RWPE2 (cell line): ENCODE measurements around the gene STK11.

Experiments
- ATAC-seq: fragments of 200-7000 bp; cut with Tn5 transposase; 3 replicates; pipeline ENCODE4 v1.9.1; 2021; ENCODE audit warnings: low read depth
- DNase-seq: peaks from one replicate; pipeline ENCODE4 v3.0.0-alpha.2; 2020; ENCODE audit warnings: low spot score
- H3K27ac ChIP-seq: fragments of 450-650 bp; 2 replicates; pipeline ENCODE4 v1.5.1; 2017; ENCODE audit warnings: mild to moderate bottlenecking; ENCODE audit not compliant: poor library complexity, severe bottlenecking
- H3K27me3 ChIP-seq: fragments of 250-450 bp; sonication (Bioruptor Pico); 2 replicates; pipeline ENCODE4 v1.5.1; 2021; ENCODE audit warnings: mild to moderate bottlenecking, moderate library complexity; ENCODE audit not compliant: insufficient read depth, poor library complexity, severe bottlenecking
- H3K36me3 ChIP-seq: fragments of 250-450 bp; sonication (Bioruptor Pico); 2 replicates; pipeline ENCODE4 v1.5.1; 2020; ENCODE audit warnings: low read depth, mild to moderate bottlenecking, moderate library complexity
- H3K4me1 ChIP-seq: fragments of 250-450 bp; sonication (Bioruptor Pico); 2 replicates; pipeline ENCODE4 v1.5.1; 2021; ENCODE audit warnings: mild to moderate bottlenecking, moderate library complexity; ENCODE audit not compliant: insufficient read depth, poor library complexity, severe bottlenecking
- H3K4me3 ChIP-seq: fragments of 250-450 bp; sonication (Bioruptor Pico); 2 replicates; pipeline ENCODE4 v1.5.1; 2021; ENCODE audit warnings: mild to moderate bottlenecking, moderate library complexity; ENCODE audit not compliant: severe bottlenecking
- H3K9me3 ChIP-seq: fragments of 250-450 bp; sonication (Bioruptor Pico); 2 replicates; pipeline ENCODE4 v1.5.1; 2021; ENCODE audit warnings: mild to moderate bottlenecking, moderate library complexity; ENCODE audit not compliant: severe bottlenecking
- TF ChIP-seq, protein P1 (sequence below): fragments of 450-650 bp; IDR thresholded peaks from one replicate; pipeline ENCODE4 v1.5.1; 2017; ENCODE audit warnings: mild to moderate bottlenecking, moderate library complexity; ENCODE audit not compliant: poor library complexity, severe bottlenecking

Gene STK11

DNA sequence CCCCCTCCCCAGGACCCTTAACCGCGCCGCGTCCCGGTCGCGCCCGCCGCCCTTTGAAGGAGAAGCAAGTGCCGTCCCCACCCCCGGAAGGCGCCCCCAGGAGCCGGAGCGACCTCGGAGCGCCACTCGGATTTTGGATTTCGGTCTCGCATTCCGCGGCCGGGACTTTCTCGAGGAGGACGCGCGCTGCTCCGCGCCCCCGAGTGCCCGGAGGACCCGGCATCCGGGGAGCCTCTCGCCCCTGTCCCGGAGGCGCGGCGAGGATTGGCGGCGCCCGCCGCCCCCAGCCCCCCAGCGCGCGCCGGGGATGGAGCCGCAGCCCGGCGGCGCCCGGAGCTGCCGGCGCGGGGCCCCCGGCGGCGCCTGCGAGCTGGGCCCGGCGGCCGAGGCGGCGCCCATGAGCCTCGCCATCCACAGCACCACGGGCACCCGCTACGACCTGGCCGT is 44.4 kb downstream of the STK11 start:
- no peak for DNase-seq
- no peak for ATAC-seq
- Histone ChIP-seq H3K4me1 (peaks cover 17% of the 10 kb centered on the region), H3K36me3 (peaks cover 40% of the 10 kb centered on the region), H3K4me3 (peak overlapping the region; percentile 58), H3K27me3 (no peaks in the 10 kb centered on the region), H3K9me3 (no peaks in the 10 kb centered on the region), H3K27ac (peak overlapping the region; percentile 97)
- TF ChIP-seq, protein P1, sequence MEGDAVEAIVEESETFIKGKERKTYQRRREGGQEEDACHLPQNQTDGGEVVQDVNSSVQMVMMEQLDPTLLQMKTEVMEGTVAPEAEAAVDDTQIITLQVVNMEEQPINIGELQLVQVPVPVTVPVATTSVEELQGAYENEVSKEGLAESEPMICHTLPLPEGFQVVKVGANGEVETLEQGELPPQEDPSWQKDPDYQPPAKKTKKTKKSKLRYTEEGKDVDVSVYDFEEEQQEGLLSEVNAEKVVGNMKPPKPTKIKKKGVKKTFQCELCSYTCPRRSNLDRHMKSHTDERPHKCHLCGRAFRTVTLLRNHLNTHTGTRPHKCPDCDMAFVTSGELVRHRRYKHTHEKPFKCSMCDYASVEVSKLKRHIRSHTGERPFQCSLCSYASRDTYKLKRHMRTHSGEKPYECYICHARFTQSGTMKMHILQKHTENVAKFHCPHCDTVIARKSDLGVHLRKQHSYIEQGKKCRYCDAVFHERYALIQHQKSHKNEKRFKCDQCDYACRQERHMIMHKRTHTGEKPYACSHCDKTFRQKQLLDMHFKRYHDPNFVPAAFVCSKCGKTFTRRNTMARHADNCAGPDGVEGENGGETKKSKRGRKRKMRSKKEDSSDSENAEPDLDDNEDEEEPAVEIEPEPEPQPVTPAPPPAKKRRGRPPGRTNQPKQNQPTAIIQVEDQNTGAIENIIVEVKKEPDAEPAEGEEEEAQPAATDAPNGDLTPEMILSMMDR: no peak

DNA sequence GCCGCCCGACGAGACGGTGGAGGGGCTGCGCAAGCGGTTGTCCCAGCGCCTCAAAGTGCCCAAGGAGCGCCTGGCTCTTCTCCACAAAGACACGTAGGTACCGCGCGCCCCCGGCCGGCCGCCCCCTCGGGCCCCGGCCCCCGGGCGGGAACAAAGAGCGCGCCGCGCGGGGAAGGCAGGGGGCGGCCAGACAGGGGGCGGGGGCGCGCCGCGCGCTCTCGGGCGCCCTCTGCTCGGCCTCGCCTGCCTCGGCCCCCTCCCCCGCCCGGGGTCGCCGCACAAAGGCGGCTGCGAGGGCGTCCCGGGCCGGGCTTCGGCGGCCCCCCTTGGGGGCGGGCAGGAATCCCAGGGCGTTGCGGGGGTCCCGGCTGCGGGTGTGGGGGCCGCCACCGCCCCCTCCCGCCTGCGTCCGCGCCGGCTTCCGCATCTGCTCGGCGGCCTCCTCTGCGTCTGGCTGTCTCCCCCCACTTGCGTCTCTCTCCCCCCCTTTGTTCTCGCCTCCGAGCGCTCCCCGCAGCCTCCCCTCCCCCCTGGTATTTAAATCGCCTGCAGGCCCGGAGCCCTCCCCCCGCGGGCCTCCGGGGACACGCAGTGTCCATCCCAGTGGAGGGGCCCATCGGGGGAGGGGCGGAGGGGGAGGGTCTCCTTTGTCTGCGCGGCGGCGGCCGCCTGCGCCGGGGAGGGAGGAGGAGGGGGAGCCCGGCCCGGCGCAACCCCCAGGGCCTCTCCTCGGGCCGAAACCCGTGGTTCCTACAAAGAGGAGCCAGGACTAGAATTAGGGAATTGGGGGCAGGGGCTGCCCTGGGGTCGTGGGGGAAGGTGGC is 45.1 kb downstream of the STK11 start:
- no peak for DNase-seq

DNA sequence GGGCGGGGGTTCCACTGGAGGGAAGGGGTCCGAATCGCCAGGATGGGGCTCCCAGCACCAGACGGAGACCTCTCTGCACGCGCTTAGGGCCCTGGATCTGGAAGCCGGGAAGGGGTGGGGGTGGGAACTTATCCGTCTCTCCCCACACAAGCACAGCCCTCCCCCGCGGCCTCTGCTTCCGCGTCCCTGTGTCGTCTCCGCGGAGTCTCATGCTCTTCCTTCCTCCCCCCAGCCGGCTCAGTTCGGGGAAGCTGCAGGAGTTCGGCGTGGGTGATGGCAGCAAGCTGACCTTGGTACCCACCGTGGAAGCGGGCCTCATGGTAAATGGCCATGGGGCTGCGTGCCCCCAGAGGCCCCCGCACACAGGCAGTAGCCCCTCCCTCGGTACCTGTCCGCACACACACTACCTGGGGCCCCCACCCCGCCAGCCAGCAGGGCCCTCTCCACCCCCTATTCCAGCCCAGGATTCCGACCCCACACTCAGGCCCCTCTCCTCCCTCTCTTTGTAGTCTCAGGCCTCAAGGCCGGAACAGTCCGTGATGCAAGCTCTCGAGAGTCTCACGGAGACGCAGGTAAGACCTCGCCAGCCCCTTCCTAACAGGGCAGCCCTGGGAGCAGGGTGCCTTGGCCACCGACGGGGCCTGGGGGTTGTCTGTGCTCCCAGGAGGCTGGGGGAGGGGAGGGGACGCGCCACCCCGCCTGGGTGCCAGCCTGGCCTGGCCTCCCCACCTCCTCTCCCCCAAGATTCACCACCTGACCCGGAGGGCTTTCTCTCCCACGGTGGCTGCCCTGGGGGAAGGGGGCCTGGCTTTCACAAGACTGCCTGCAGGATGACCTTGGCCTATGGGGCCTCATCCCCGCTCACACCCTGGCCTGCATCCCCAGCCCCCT is 46.0 kb downstream of the STK11 start:
- Histone ChIP-seq H3K9me3 (no peaks in the 10 kb centered on the region), H3K4me1 (peaks cover 12% of the 10 kb centered on the region), H3K27me3 (no peaks in the 10 kb centered on the region), H3K36me3 (peaks cover 56% of the 10 kb centered on the region), H3K4me3 (peak overlapping the region; percentile 58), H3K27ac (peak overlapping the region; percentile 97)
- TF ChIP-seq, protein P1: no peak
- no peak for ATAC-seq
- no peak for DNase-seq

More for the DNA sequence above, 45.1 kb downstream of the STK11 start:
- peak overlapping the region; percentile 97 for H3K27ac ChIP-seq
- no peak for ATAC-seq
- H3K4me1 ChIP-seq: peaks cover 17% of the 10 kb centered on the region
- no peaks in the 10 kb centered on the region for H3K9me3 ChIP-seq
- peak overlapping the region; percentile 58 for H3K4me3 ChIP-seq
- H3K27me3 ChIP-seq: no peaks in the 10 kb centered on the region
- peaks cover 47% of the 10 kb centered on the region for H3K36me3 ChIP-seq
- TF ChIP-seq, protein P1: no peak

DNA sequence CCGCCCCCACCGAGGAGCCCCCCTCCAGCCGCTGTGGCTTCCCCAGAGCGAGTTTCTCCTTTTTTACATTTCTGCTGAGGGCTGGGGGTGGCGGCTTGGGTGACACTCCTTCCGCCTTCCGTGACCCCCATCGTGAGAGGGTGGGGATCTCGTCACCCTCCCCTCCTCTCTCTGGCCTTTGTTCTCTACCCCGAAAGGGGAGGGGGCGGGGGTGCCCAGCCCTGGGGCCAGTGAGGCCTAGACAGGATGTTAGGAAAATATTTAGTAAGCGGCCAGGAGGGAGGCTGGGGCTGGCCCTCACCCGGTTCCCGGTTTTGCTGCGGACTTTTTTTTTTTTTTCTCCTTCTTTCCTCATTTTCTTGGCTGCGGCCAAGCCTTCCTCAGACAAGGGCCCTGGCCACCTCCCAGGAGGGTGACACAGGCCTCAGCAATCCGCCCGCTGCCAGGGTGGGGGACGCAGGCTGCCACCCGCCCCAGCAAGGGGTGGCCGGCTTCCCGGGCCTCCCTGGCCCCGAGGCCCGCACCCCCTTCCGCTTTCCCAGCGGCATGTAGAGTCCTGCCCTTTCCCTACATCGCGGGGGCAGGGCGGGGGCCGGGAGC is 46.7 kb downstream of the STK11 start:
- DNase-seq: peak; percentile 92
- no peaks in the 10 kb centered on the region for H3K9me3 ChIP-seq
- H3K27ac ChIP-seq: peak overlapping the region; percentile 97
- no peaks in the 10 kb centered on the region for H3K27me3 ChIP-seq
- H3K36me3 ChIP-seq: peaks cover 63% of the 10 kb centered on the region
- TF ChIP-seq, protein P1: no peak
- peak; percentile 29 for ATAC-seq
- peaks cover 15% of the 10 kb centered on the region for H3K4me1 ChIP-seq
- peak overlapping the region; percentile 58 for H3K4me3 ChIP-seq
